ENCODE measurements around the gene CCDC85C. TPM values are rescaled to one million over a fixed set of nuclear protein-coding genes. Genes with fewer than 3 reads are reported as not detected.

Gene CCDC85C
- total and polyA plus RNA-seq, 2 of the 8 experiments (the other 6 are each of a cell fraction or from before 2014, with no cell fraction given), result 16.8 to 35.8 TPM

DNA sequence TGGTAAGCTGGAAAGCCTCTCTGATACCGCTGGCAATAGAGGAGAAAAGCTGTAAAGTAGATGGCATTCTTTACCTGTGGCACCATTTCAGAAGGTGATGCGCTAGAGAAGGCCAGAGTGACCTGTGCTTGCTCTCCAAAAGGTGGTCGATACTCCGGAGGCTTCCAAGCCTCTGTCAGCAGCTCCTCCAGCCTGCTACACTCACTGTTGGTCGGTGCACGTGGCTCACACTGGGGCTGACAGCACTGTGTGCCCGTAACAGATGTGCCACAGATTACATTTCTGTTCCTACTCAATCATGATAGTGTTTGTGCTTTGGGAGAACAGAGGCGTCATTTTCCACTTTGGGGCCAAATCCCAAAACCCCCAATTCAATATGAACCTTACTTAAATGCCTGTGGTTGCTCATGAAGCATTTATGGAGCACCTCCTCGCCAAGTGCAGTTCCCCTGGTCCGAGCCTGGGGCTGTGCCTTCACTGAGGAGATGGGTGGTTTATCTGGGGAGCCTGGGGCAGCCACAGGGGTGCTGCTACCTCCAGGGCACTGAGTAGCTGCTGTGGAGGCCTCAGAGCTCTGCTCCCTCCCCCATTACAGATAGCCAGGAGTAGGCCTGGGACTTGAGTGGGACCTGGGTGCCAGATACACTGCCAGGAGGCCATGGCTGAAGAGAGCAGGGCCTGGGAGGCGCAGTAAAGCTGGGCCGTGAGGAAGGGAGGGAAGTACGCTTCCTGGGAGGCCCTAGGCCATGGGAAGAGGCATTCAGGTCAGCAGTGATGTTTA is 96.0 kb downstream of the CCDC85C start (continued):
- TF ChIP-seq, protein P1, sequence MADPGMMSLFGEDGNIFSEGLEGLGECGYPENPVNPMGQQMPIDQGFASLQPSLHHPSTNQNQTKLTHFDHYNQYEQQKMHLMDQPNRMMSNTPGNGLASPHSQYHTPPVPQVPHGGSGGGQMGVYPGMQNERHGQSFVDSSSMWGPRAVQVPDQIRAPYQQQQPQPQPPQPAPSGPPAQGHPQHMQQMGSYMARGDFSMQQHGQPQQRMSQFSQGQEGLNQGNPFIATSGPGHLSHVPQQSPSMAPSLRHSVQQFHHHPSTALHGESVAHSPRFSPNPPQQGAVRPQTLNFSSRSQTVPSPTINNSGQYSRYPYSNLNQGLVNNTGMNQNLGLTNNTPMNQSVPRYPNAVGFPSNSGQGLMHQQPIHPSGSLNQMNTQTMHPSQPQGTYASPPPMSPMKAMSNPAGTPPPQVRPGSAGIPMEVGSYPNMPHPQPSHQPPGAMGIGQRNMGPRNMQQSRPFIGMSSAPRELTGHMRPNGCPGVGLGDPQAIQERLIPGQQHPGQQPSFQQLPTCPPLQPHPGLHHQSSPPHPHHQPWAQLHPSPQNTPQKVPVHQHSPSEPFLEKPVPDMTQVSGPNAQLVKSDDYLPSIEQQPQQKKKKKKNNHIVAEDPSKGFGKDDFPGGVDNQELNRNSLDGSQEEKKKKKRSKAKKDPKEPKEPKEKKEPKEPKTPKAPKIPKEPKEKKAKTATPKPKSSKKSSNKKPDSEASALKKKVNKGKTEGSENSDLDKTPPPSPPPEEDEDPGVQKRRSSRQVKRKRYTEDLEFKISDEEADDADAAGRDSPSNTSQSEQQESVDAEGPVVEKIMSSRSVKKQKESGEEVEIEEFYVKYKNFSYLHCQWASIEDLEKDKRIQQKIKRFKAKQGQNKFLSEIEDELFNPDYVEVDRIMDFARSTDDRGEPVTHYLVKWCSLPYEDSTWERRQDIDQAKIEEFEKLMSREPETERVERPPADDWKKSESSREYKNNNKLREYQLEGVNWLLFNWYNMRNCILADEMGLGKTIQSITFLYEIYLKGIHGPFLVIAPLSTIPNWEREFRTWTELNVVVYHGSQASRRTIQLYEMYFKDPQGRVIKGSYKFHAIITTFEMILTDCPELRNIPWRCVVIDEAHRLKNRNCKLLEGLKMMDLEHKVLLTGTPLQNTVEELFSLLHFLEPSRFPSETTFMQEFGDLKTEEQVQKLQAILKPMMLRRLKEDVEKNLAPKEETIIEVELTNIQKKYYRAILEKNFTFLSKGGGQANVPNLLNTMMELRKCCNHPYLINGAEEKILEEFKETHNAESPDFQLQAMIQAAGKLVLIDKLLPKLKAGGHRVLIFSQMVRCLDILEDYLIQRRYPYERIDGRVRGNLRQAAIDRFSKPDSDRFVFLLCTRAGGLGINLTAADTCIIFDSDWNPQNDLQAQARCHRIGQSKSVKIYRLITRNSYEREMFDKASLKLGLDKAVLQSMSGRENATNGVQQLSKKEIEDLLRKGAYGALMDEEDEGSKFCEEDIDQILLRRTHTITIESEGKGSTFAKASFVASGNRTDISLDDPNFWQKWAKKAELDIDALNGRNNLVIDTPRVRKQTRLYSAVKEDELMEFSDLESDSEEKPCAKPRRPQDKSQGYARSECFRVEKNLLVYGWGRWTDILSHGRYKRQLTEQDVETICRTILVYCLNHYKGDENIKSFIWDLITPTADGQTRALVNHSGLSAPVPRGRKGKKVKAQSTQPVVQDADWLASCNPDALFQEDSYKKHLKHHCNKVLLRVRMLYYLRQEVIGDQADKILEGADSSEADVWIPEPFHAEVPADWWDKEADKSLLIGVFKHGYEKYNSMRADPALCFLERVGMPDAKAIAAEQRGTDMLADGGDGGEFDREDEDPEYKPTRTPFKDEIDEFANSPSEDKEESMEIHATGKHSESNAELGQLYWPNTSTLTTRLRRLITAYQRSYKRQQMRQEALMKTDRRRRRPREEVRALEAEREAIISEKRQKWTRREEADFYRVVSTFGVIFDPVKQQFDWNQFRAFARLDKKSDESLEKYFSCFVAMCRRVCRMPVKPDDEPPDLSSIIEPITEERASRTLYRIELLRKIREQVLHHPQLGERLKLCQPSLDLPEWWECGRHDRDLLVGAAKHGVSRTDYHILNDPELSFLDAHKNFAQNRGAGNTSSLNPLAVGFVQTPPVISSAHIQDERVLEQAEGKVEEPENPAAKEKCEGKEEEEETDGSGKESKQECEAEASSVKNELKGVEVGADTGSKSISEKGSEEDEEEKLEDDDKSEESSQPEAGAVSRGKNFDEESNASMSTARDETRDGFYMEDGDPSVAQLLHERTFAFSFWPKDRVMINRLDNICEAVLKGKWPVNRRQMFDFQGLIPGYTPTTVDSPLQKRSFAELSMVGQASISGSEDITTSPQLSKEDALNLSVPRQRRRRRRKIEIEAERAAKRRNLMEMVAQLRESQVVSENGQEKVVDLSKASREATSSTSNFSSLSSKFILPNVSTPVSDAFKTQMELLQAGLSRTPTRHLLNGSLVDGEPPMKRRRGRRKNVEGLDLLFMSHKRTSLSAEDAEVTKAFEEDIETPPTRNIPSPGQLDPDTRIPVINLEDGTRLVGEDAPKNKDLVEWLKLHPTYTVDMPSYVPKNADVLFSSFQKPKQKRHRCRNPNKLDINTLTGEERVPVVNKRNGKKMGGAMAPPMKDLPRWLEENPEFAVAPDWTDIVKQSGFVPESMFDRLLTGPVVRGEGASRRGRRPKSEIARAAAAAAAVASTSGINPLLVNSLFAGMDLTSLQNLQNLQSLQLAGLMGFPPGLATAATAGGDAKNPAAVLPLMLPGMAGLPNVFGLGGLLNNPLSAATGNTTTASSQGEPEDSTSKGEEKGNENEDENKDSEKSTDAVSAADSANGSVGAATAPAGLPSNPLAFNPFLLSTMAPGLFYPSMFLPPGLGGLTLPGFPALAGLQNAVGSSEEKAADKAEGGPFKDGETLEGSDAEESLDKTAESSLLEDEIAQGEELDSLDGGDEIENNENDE (IDR thresholded peaks at IDR 0.05; ENCODE audit: insufficient replicate concordance, low read length), result no peak
- TF ChIP-seq KDM4A (IDR thresholded peaks at IDR 0.05; ENCODE audit: low read depth, low read length, severe bottlenecking), result no peak

All from H1 (cell line).